Measurements from ENCODE around the gene SCN3A. TPM values are rescaled to one million over a fixed set of nuclear protein-coding genes. Genes with fewer than 3 reads are reported as not detected.

The SCN3A gene
- polyA plus RNA-seq, 4 donors: 0.27 to 3.7 (median 0.60) TPM; not detected in 1

DNA sequence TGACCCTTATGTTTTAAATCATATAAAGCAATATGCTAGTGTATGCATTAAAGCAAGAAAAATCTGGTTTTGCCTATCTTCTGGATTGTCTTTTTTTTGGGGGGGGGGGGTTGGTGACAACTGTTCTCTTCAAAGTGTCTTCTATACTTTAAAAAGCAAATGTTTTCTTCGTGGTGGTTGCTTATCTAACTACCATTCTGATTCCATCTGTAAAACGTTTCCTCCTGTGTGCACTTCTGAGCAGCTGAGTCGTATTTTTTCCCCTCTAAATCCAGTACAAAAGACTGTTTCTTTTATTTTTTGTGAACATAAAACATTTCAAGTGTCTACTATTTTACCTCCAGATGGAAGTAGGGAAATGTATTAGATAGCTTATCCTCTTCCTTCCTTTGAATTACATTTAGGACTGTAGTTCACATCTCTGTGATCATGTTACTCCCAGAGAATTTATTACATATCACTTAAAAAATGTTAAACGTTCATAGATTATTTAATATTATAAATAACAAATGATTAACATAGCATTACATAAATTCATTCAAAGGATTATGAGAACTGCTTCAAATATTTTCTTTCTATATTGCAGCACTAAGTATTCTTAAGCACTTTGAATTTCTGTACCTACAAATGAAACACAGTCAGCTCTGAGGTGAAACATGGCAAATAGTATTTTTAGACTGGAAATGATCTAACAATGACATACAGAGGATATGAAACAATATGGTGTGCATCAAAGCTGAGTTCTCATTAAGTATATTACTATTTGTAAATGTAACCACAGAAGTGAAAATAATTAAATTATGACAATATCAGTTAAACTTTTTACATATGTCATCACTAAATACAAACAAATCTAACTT is 56.4 kb downstream of the SCN3A start:
- DNase-seq (no peak), FAIRE-seq (peak; percentile 41)
- H3K9me3 ChIP-seq (ENCODE audit: control insufficient read depth in 2 of 2, insufficient read depth in 1 of 2, low read depth in 1 of 2, low read length in 1 of 2): no peaks in the 10 kb centered on the region
- H3K36me3 ChIP-seq (ENCODE audit: control insufficient read depth in 3 of 3, insufficient read depth in 2 of 3, low read depth in 1 of 3, low read length in 3 of 3): no peaks in the 10 kb centered on the region
- no peak overlapping the region for H3K27ac ChIP-seq (ENCODE audit: low read depth in 1 of 3, low read length in 2 of 3)
- no peaks in the 10 kb centered on the region for H3K27me3 ChIP-seq (ENCODE audit: control insufficient read depth in 3 of 3, insufficient read depth in 3 of 3, low read length in 3 of 3)
- H3K4me1 ChIP-seq (ENCODE audit: control insufficient read depth in 3 of 3, insufficient read depth in 2 of 3, low read depth in 1 of 3, low read length in 2 of 3): no peaks in the 10 kb centered on the region
- WGBS, 3 donors: 13 to 17% (median 17%) methylated on average over 4 of the region's 4 CpGs
- no peak overlapping the region for H3K4me3 ChIP-seq (ENCODE audit: low read depth in 1 of 3, low read length in 3 of 3)

DNA sequence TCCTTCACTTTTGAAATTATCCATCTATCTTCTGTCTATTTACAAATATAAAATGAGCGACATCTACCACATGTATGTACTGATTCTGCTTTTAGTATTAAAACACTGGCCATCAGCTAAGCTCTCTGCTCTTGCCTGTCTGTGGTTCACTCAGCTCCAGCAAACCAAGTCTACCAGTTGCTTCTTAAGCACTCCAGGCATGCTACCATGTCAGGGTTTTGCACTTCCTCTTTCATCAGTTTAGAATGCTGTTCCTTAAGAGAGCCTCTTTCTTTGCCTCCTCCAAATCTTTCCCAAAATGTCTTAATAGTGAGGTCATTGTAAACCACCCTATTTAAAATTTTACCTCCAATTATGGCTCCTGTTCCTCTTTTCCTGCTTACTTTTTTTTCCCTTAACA is 59.5 kb downstream of the SCN3A start:
- DNase-seq (no peak), FAIRE-seq (no peak)
- no peak overlapping the region for H3K27ac ChIP-seq (ENCODE audit: low read depth in 1 of 3, low read length in 2 of 3)
- H3K27me3 ChIP-seq (ENCODE audit: control insufficient read depth in 3 of 3, insufficient read depth in 3 of 3, low read length in 3 of 3): no peaks in the 10 kb centered on the region
- no peaks in the 10 kb centered on the region for H3K9me3 ChIP-seq (ENCODE audit: control insufficient read depth in 2 of 2, insufficient read depth in 1 of 2, low read depth in 1 of 2, low read length in 1 of 2)
- no peaks in the 10 kb centered on the region for H3K4me1 ChIP-seq (ENCODE audit: control insufficient read depth in 3 of 3, insufficient read depth in 2 of 3, low read depth in 1 of 3, low read length in 2 of 3)
- WGBS, 3 donors: 77 to 89% (median 80%) methylated on average over 1 of the region's 1 CpG
- H3K36me3 ChIP-seq (ENCODE audit: control insufficient read depth in 3 of 3, insufficient read depth in 2 of 3, low read depth in 1 of 3, low read length in 3 of 3): no peaks in the 10 kb centered on the region
- H3K4me3 ChIP-seq (ENCODE audit: low read depth in 1 of 3, low read length in 3 of 3): no peak overlapping the region

DNA sequence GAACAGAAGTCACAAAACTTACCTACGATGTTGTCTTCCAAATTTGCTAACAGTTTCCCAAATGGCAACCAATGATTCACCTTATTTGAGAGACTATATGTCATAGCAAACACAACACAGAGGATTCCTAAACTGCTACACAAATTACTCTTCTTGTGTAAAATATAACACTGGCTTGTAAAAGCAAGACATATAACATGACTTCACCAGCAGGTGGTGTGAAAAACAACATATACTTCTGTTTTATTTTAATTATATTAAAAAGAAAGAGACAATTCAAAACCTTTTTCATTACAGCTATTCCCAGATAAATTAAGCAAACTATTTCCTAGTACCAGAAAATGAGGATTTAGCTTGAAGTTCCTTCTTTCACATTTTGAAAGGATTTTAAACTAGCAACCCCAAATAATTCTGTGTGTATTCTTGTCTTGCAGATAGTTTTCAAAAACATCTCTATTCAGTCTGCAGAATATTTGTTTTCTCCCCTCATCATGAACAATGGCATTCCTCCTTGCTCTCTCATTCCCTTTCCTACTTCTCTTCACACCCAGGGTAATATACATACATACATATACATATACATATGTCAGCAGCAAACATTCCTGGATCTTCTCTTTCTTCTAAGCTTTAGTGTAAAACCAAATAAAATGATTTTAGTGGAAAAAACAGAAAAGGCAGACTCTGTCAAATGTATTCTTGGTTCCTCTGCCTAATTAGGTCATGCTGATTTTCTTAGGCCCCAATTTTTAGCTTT is 62.1 kb downstream of the SCN3A start:
- DNase-seq: no peak
- 80 to 82% (median 81%) methylated on average over 1 of the region's 1 CpG for WGBS, 3 donors
- no peaks in the 10 kb centered on the region for H3K27me3 ChIP-seq (ENCODE audit: control insufficient read depth in 3 of 3, insufficient read depth in 3 of 3, low read length in 3 of 3)
- no peak overlapping the region for H3K4me3 ChIP-seq (ENCODE audit: low read depth in 1 of 3, low read length in 3 of 3)
- no peaks in the 10 kb centered on the region for H3K4me1 ChIP-seq (ENCODE audit: control insufficient read depth in 3 of 3, insufficient read depth in 2 of 3, low read depth in 1 of 3, low read length in 2 of 3)
- FAIRE-seq: no peak
- H3K9me3 ChIP-seq (ENCODE audit: control insufficient read depth in 2 of 2, insufficient read depth in 1 of 2, low read depth in 1 of 2, low read length in 1 of 2): no peaks in the 10 kb centered on the region
- H3K36me3 ChIP-seq (ENCODE audit: control insufficient read depth in 3 of 3, insufficient read depth in 2 of 3, low read depth in 1 of 3, low read length in 3 of 3): no peaks in the 10 kb centered on the region
- H3K27ac ChIP-seq (ENCODE audit: low read depth in 1 of 3, low read length in 2 of 3): no peak overlapping the region

DNA sequence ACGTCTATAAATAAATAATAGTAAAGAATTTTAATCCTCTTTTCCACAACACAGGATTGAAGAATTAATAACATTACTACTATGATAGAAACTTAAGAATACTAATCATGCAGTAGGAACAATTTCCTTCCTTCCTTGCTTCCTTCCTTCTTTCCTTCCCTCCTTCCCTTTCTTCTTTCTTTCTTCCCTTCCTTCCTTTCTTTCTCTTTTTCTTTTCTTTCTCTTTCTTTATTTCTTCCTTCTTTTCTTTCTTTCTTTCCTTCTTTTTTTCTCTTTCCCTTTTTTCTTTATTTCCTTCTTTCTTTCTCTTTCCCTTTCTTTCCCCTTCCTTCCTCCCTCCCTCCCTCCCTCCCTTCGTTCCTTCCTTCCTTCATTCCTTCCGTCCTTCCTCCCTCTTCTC is 77.6 kb downstream of the SCN3A start:
- H3K27me3 ChIP-seq (ENCODE audit: control insufficient read depth in 3 of 3, insufficient read depth in 3 of 3, low read length in 3 of 3): no peaks in the 10 kb centered on the region
- FAIRE-seq (no peak), DNase-seq (no peak)
- WGBS, 3 donors: 71 to 85% (median 75%) methylated on average over 3 of the region's 3 CpGs
- no peaks in the 10 kb centered on the region for H3K9me3 ChIP-seq (ENCODE audit: control insufficient read depth in 2 of 2, insufficient read depth in 1 of 2, low read depth in 1 of 2, low read length in 1 of 2)
- H3K4me1 ChIP-seq (ENCODE audit: control insufficient read depth in 3 of 3, insufficient read depth in 2 of 3, low read depth in 1 of 3, low read length in 2 of 3): no peaks in the 10 kb centered on the region
- no peak overlapping the region for H3K4me3 ChIP-seq (ENCODE audit: low read depth in 1 of 3, low read length in 3 of 3)
- no peak overlapping the region for H3K27ac ChIP-seq (ENCODE audit: low read depth in 1 of 3, low read length in 2 of 3)
- no peaks in the 10 kb centered on the region for H3K36me3 ChIP-seq (ENCODE audit: control insufficient read depth in 3 of 3, insufficient read depth in 2 of 3, low read depth in 1 of 3, low read length in 3 of 3)

DNA sequence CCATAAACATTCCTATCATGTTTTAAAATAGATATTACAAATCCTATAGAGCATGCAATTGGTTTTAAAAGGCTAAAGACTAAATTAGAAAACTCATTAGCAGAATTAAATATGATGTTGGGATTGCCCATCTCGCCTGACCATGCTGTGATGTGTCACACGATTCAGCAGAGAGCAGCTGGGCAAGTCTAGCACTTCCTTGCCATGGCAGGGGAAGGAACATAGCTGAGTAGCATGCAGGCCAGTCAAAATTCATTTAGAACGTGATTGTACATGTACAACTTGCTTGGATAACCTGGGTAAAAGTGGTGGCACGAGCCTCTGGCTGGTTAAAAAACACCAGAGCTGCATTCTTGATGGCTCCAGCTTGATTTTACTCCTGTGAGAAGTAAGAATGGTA is 81.3 kb downstream of the SCN3A start:
- WGBS, 3 donors: 44 to 63% (median 47%) methylated on average over 4 of the region's 4 CpGs
- H3K9me3 ChIP-seq (ENCODE audit: control insufficient read depth in 2 of 2, insufficient read depth in 1 of 2, low read depth in 1 of 2, low read length in 1 of 2): no peaks in the 10 kb centered on the region
- DNase-seq: no peak
- H3K27me3 ChIP-seq (ENCODE audit: control insufficient read depth in 3 of 3, insufficient read depth in 3 of 3, low read length in 3 of 3): no peaks in the 10 kb centered on the region
- no peaks in the 10 kb centered on the region for H3K4me1 ChIP-seq (ENCODE audit: control insufficient read depth in 3 of 3, insufficient read depth in 2 of 3, low read depth in 1 of 3, low read length in 2 of 3)
- no peaks in the 10 kb centered on the region for H3K36me3 ChIP-seq (ENCODE audit: control insufficient read depth in 3 of 3, insufficient read depth in 2 of 3, low read depth in 1 of 3, low read length in 3 of 3)
- H3K27ac ChIP-seq (ENCODE audit: low read depth in 1 of 3, low read length in 2 of 3): no peak overlapping the region
- no peak for FAIRE-seq
- H3K4me3 ChIP-seq (ENCODE audit: low read depth in 1 of 3, low read length in 3 of 3): no peak overlapping the region

DNA sequence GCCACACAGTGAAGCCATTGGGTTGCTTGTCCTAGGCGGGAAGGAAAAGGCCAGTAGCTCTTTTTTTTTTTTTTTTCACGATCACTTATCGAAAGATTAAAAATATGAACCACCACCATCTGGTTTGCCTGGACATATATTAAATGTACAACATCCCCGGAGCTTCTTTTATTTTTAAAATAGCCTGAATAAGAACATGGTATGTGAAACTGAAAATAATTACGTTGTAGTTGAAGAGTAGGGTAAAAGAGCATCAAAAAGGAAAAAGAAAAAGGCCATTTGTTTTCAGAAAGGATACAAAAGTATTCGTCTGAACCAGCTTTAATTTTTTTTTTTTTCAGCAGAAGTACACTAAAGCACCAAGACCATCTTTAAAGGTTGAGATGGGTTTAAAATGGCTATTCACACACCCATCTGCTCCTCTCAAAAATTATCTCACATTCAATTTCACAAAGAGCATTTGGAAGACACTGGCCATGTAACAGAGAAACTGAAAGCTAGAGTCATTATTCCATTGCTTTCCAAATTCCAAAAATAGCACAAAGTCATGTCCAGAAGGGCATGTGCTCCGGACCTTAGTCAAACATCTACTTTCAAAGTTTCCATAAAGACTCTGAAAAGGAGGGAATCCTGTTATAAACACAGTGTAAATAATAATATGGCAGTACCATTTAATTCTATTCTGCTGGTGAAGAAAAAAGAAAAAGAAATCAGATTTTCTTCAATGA is 82.9 kb downstream of the SCN3A start:
- WGBS, 3 donors: 70 to 77% (median 77%) methylated on average over 7 of the region's 7 CpGs
- no peak for DNase-seq
- Histone ChIP-seq H3K4me3 (ENCODE audit: low read depth in 1 of 3, low read length in 3 of 3) (no peak overlapping the region), H3K36me3 (ENCODE audit: control insufficient read depth in 3 of 3, insufficient read depth in 2 of 3, low read depth in 1 of 3, low read length in 3 of 3) (no peaks in the 10 kb centered on the region), H3K27ac (ENCODE audit: low read depth in 1 of 3, low read length in 2 of 3) (no peak overlapping the region), H3K4me1 (ENCODE audit: control insufficient read depth in 3 of 3, insufficient read depth in 2 of 3, low read depth in 1 of 3, low read length in 2 of 3) (no peaks in the 10 kb centered on the region), H3K9me3 (ENCODE audit: control insufficient read depth in 2 of 2, insufficient read depth in 1 of 2, low read depth in 1 of 2, low read length in 1 of 2) (no peaks in the 10 kb centered on the region), H3K27me3 (ENCODE audit: control insufficient read depth in 3 of 3, insufficient read depth in 3 of 3, low read length in 3 of 3) (no peaks in the 10 kb centered on the region)
- no peak for FAIRE-seq

DNA sequence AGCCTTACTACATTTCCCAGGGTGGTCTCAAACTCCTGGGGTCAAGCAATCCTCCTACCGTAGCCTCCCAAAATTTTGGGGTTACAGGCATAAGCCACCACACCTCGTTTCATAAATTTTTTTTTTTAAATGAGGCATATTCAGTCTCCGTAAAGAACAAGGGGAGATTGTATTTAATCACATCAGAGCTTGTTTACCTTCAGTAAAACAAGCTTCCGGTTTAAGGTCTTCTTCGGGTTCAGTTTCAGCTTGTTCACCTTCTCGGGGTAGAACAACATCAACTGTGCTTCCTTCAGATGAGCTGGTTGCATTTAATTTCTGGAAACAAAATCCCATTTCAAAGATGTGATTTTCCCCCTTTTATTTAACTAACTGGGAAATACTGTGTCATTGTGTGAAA is 88.6 kb downstream of the SCN3A start:
- no peak for FAIRE-seq

DNA sequence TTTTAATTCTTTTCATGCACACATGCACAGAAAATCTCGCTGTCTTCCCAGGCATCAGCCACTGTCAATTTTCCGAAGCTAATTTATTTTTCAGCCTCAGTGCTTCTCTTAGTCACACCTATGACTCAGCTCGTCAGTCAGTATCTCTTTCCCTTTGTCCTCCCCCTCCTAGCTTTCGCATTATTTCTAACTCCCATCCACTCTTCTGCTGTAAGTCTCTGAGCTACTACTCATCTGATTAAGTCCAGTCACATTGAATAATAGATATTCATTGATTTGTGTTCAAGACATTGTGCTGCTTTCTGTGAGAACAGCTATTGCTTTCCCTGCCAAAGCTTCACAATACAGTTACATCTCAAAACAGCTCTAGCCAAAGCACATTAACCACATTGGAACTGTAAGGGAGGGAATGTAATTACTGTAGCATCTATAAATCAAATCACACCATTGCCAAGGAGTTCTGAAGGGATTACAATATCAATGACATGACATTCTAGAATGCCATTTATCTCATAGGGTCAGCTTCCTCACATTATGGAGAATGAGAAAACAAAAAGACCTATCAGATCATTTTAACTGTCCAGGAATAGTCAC is 89.4 kb downstream of the SCN3A start:
- Histone ChIP-seq H3K27me3 (ENCODE audit: control insufficient read depth in 3 of 3, insufficient read depth in 3 of 3, low read length in 3 of 3) (no peaks in the 10 kb centered on the region), H3K36me3 (ENCODE audit: control insufficient read depth in 3 of 3, insufficient read depth in 2 of 3, low read depth in 1 of 3, low read length in 3 of 3) (no peaks in the 10 kb centered on the region), H3K4me3 (ENCODE audit: low read depth in 1 of 3, low read length in 3 of 3) (no peak overlapping the region), H3K27ac (ENCODE audit: low read depth in 1 of 3, low read length in 2 of 3) (no peak overlapping the region), H3K4me1 (ENCODE audit: control insufficient read depth in 3 of 3, insufficient read depth in 2 of 3, low read depth in 1 of 3, low read length in 2 of 3) (no peaks in the 10 kb centered on the region), H3K9me3 (ENCODE audit: control insufficient read depth in 2 of 2, insufficient read depth in 1 of 2, low read depth in 1 of 2, low read length in 1 of 2) (no peaks in the 10 kb centered on the region)
- FAIRE-seq: no peak
- 64 to 72% (median 71%) methylated on average over 4 of the region's 4 CpGs for WGBS, 3 donors
- no peak for DNase-seq

More for the DNA sequence above, 88.6 kb downstream of the SCN3A start:
- H3K4me1 ChIP-seq (ENCODE audit: control insufficient read depth in 3 of 3, insufficient read depth in 2 of 3, low read depth in 1 of 3, low read length in 2 of 3): no peaks in the 10 kb centered on the region
- H3K27me3 ChIP-seq (ENCODE audit: control insufficient read depth in 3 of 3, insufficient read depth in 3 of 3, low read length in 3 of 3): no peaks in the 10 kb centered on the region
- H3K4me3 ChIP-seq (ENCODE audit: low read depth in 1 of 3, low read length in 3 of 3): no peak overlapping the region
- no peak overlapping the region for H3K27ac ChIP-seq (ENCODE audit: low read depth in 1 of 3, low read length in 2 of 3)
- no peaks in the 10 kb centered on the region for H3K9me3 ChIP-seq (ENCODE audit: control insufficient read depth in 2 of 2, insufficient read depth in 1 of 2, low read depth in 1 of 2, low read length in 1 of 2)
- WGBS, 3 donors: 52 to 64% (median 59%) methylated on average over 6 of the region's 6 CpGs
- DNase-seq: no peak
- H3K36me3 ChIP-seq (ENCODE audit: control insufficient read depth in 3 of 3, insufficient read depth in 2 of 3, low read depth in 1 of 3, low read length in 3 of 3): no peaks in the 10 kb centered on the region
